GM23338 (cell line): ENCODE measurements around the gene DUSP21.

Source experiments
- CTCF ChIP-seq, 2 experiments: fragments of 200-600 bp in 1 of 2; sonication (generic) in 1 of 2; conservative IDR thresholded peaks; 2 replicates each; pipeline versions ENCODE4 v1.5.1 to v1.6.1; 2016 to 2017; ENCODE audit warnings: antibody characterized with exemption in 2 of 2, low read depth in 2 of 2, mild to moderate bottlenecking in 2 of 2, moderate library complexity in 1 of 2
- EZH2 ChIP-seq: fragments of 200-600 bp; sonication (generic); IDR thresholded peaks from one replicate; pipeline ENCODE4 v1.8.0; 2017; ENCODE audit warnings: antibody characterized with exemption, mild to moderate bottlenecking, low read depth; ENCODE audit not compliant: unreplicated experiment
- EZH2phosphoT487 ChIP-seq: fragments of 200-600 bp; sonication (generic); IDR thresholded peaks from one replicate; pipeline ENCODE4 v1.8.1; 2018; ENCODE audit warnings: antibody characterized with exemption; ENCODE audit not compliant: unreplicated experiment
- JUNB ChIP-seq: IDR thresholded peaks from one replicate; pipeline ENCODE4 v1.6.1; 2016; ENCODE audit warnings: antibody characterized with exemption; ENCODE audit not compliant: unreplicated experiment
- POLR2AphosphoS5 ChIP-seq: IDR thresholded peaks from 2 replicates; pipeline ENCODE4 v1.6.1; 2016; ENCODE audit warnings: antibody characterized with exemption, low read depth
- REST ChIP-seq: IDR thresholded peaks from one replicate; pipeline ENCODE4 v1.6.1; 2018; ENCODE audit warnings: antibody characterized with exemption; ENCODE audit not compliant: unreplicated experiment
- ZNF114 ChIP-seq: fragments of 250-450 bp; sonication (Bioruptor Pico); IDR thresholded peaks from 2 replicates; pipeline ENCODE4 v1.5.0; 2020; ENCODE audit warnings: mild to moderate bottlenecking, moderate library complexity

GRCh38 chrX:44802613-44803012 is 41.2 kb upstream of the DUSP21 start:
- no peak for TF ChIP-seq EZH2
- TF ChIP-seq CTCF (conservative IDR thresholded peaks at IDR 0.05; ENCODE audit: low read depth in 2 of 2), result no peak
- TF ChIP-seq POLR2AphosphoS5, result no peak
- no peak for TF ChIP-seq REST
- no peak for TF ChIP-seq EZH2phosphoT487
- no peak for TF ChIP-seq ZNF114 (CRISPR knock-in tag)
- TF ChIP-seq JUNB, result no peak
